Measurements from ENCODE around the gene ANAPC16. TPM values are rescaled to one million over a fixed set of nuclear protein-coding genes. Genes with fewer than 3 reads are reported as not detected.

ANAPC16 gene
- total RNA-seq, 1 experiment from 2014 or later = 118 TPM

DNA sequence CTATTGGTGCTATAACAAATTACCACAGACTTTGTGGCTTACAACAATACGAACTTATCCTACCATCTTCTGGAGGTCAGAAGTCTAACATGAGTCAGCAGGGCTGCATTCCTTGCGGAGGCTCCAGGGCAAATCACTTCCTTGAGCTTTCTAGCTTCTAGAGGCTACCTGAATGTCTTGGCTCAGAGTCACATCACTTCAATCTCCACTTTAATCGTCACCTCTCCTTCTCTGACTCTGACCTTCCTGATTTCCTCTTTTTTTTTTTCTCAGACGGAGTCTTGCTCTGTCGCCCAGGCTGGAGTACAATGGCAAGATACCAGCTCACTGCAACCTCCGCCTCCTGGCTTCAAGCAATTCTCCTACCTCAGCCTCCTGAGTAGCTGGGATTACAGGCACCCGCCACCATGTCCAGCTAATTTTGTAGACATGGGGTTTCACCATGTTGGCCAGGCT, 44.6 kb upstream of the ANAPC16 start:
- Mint-ChIP-seq H3K27ac (ENCODE audit: unreplicated experiment) (peak overlapping the region; percentile 83), H3K4me3 (ENCODE audit: low read depth, unreplicated experiment) (peak overlapping the region; percentile 25), H3K36me3 (ENCODE audit: insufficient read depth, unreplicated experiment) (peaks cover 16% of the 10 kb centered on the region), H3K9me3 (ENCODE audit: low read depth, unreplicated experiment) (no peaks in the 10 kb centered on the region), H3K4me1 (ENCODE audit: low read depth, unreplicated experiment) (peaks cover 37% of the 10 kb centered on the region), H3K27me3 (ENCODE audit: unreplicated experiment) (no peaks in the 10 kb centered on the region)
- CTCF ChIA-PET = interaction anchor here (0.6 to 1.6 kb wide), 9 partner anchors 11 to 865 kb away, joined by 3 to 9 read pairs (median 4); no protein-coding TSS in a partner anchor
- peak; percentile 86 for DNase-seq
- BruUV-seq (replicated peaks) = no TSS peak
- TF ChIP-seq, protein P1, sequence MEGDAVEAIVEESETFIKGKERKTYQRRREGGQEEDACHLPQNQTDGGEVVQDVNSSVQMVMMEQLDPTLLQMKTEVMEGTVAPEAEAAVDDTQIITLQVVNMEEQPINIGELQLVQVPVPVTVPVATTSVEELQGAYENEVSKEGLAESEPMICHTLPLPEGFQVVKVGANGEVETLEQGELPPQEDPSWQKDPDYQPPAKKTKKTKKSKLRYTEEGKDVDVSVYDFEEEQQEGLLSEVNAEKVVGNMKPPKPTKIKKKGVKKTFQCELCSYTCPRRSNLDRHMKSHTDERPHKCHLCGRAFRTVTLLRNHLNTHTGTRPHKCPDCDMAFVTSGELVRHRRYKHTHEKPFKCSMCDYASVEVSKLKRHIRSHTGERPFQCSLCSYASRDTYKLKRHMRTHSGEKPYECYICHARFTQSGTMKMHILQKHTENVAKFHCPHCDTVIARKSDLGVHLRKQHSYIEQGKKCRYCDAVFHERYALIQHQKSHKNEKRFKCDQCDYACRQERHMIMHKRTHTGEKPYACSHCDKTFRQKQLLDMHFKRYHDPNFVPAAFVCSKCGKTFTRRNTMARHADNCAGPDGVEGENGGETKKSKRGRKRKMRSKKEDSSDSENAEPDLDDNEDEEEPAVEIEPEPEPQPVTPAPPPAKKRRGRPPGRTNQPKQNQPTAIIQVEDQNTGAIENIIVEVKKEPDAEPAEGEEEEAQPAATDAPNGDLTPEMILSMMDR (IDR thresholded peaks at IDR 0.05; ENCODE audit: unreplicated experiment) = no peak
- intact Hi-C loops (cut with micrococcal nuclease; ENCODE audit: unreplicated experiment) = loop anchor here (1.0 to 2.0 kb wide), 2 partner anchors 45 to 72 kb away; partner anchors contain the start of genes ANAPC16 and ASCC1

DNA sequence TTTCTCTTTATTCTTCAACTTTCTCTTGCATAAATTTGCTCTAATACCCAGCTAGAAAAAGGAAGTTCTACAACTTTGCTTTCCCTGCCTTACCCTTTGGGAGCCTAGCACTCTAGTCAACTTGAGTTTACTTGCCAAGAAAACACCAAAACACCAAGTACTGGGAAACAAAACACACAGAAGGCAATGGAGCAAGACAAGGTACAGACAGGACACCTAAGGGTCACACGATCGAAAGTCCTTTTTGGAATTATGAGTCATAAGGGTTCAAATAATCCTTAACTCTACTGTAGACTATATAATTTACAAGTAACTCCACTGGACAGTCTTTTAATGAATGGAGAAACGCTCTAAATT, 42.6 kb upstream of the ANAPC16 start:
- DNase-seq = no peak
- Mint-ChIP-seq H3K4me3 (ENCODE audit: low read depth, unreplicated experiment) (no peak overlapping the region), H3K4me1 (ENCODE audit: low read depth, unreplicated experiment) (peaks cover 36% of the 10 kb centered on the region), H3K27me3 (ENCODE audit: unreplicated experiment) (no peaks in the 10 kb centered on the region), H3K36me3 (ENCODE audit: insufficient read depth, unreplicated experiment) (peaks cover 16% of the 10 kb centered on the region), H3K27ac (ENCODE audit: unreplicated experiment) (no peak overlapping the region), H3K9me3 (ENCODE audit: low read depth, unreplicated experiment) (no peaks in the 10 kb centered on the region)
- BruUV-seq (replicated peaks) = no TSS peak
- CTCF ChIA-PET = no interaction called here
- intact Hi-C loops (cut with micrococcal nuclease; ENCODE audit: unreplicated experiment) = no loop called here
- TF ChIP-seq, protein P1 (IDR thresholded peaks at IDR 0.05; ENCODE audit: unreplicated experiment) = no peak

DNA sequence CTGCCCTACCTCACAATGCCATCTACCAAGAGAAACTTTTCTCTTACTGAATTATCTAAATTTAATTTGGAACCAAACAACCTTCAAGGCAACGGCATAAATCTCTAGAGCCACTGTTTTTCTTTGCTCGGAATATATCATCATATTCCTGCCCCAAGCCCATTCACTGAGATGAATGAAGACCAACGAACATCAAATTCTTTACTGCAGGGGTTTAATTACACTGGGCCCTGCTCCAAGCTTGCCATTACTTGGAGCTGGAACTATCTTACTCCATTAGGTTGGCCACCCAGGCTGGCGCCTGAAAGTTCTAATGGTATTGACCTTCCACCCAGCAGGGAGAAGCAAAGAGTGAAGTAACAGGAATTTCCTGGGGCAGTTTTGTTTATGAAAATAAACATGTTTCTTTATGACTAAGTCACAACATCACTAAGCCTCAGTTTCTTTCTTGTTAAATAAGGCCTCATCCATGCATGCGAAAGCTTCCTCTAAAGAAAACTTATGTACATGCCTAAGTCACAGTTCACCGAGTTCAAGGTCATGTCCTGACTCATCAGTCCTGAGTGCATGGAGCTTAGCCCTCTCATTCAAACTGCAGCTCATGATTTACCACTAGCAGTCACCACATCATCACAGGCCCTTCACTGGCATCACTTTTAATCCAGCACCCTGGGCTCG, 42.1 kb upstream of the ANAPC16 start:
- no peaks in the 10 kb centered on the region for H3K27me3 Mint-ChIP-seq (ENCODE audit: unreplicated experiment)
- no peak overlapping the region for H3K4me3 Mint-ChIP-seq (ENCODE audit: low read depth, unreplicated experiment)
- DNase-seq = no peak
- BruUV-seq (replicated peaks) = no TSS peak
- no peak overlapping the region for H3K27ac Mint-ChIP-seq (ENCODE audit: unreplicated experiment)
- TF ChIP-seq, protein P1 (IDR thresholded peaks at IDR 0.05; ENCODE audit: unreplicated experiment) = no peak
- intact Hi-C loops (cut with micrococcal nuclease; ENCODE audit: unreplicated experiment) = no loop called here
- peaks cover 30% of the 10 kb centered on the region for H3K4me1 Mint-ChIP-seq (ENCODE audit: low read depth, unreplicated experiment)
- no peaks in the 10 kb centered on the region for H3K9me3 Mint-ChIP-seq (ENCODE audit: low read depth, unreplicated experiment)
- CTCF ChIA-PET = interaction anchor here (1.1 to 1.4 kb wide), 4 partner anchors 48 to 164 kb away, joined by 3 to 4 read pairs (median 4); no protein-coding TSS in a partner anchor
- H3K36me3 Mint-ChIP-seq (ENCODE audit: insufficient read depth, unreplicated experiment) = peaks cover 16% of the 10 kb centered on the region

DNA sequence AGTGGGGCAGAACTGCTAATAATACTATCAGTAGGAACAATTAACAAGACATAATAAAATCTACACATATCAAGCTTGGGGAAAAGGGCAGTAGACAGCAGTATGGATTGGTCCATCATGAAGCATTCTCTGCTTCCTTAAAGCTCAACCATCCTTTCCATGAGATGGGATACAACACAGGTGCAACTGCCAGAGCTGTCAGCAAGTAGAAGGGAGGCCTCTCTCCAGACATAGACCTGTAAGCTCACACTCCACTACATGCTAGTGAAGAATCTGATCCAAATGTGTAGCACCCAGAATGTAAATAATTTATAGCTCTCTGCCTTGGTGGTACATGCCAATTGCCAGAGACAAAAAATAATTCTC, 41.5 kb upstream of the ANAPC16 start:
- H3K9me3 Mint-ChIP-seq (ENCODE audit: low read depth, unreplicated experiment) = no peaks in the 10 kb centered on the region
- no peaks in the 10 kb centered on the region for H3K27me3 Mint-ChIP-seq (ENCODE audit: unreplicated experiment)
- peaks cover 25% of the 10 kb centered on the region for H3K4me1 Mint-ChIP-seq (ENCODE audit: low read depth, unreplicated experiment)
- H3K27ac Mint-ChIP-seq (ENCODE audit: unreplicated experiment) = no peak overlapping the region
- BruUV-seq (replicated peaks) = no TSS peak
- TF ChIP-seq, protein P1 (IDR thresholded peaks at IDR 0.05; ENCODE audit: unreplicated experiment) = no peak
- H3K4me3 Mint-ChIP-seq (ENCODE audit: low read depth, unreplicated experiment) = no peak overlapping the region
- no peak for DNase-seq
- H3K36me3 Mint-ChIP-seq (ENCODE audit: insufficient read depth, unreplicated experiment) = peaks cover 19% of the 10 kb centered on the region
- intact Hi-C loops (cut with micrococcal nuclease; ENCODE audit: unreplicated experiment) = no loop called here
- CTCF ChIA-PET = interaction anchor here (1.1 to 1.4 kb wide), 4 partner anchors 48 to 163 kb away, joined by 3 to 4 read pairs (median 4); no protein-coding TSS in a partner anchor
